IMR-90 (cell line): ENCODE measurements around the gene RFX1.

Experiments used
- CHD1 ChIP-seq: IDR thresholded peaks from 2 replicates; pipeline ENCODE4 v1.6.1; 2012; ENCODE audit warnings: low read depth, low read length, improper control_type of control experiment
- CTCF ChIP-seq: conservative IDR thresholded peaks from 2 replicates; pipeline ENCODE4 v1.5.1; 2012; ENCODE audit warnings: mild to moderate bottlenecking, low read depth, low read length, improper control_type of control experiment
- MAZ ChIP-seq: IDR thresholded peaks from 2 replicates; pipeline ENCODE4 v1.6.1; 2012; ENCODE audit warnings: low read depth, mild to moderate bottlenecking, low read length, improper control_type of control experiment, moderate library complexity, borderline replicate concordance
- MXI1 ChIP-seq: IDR thresholded peaks from 2 replicates; pipeline ENCODE4 v1.6.1; 2012; ENCODE audit warnings: low read depth, mild to moderate bottlenecking, low read length, moderate library complexity, borderline replicate concordance
- POLR2A ChIP-seq: IDR thresholded peaks from 2 replicates; pipeline ENCODE4 v1.6.1; 2012; ENCODE audit warnings: mild to moderate bottlenecking, low read depth, low read length
- SMC3 ChIP-seq: fragments of 150-350 bp; IDR thresholded peaks from 2 replicates; pipeline ENCODE4 v1.6.1; 2016; ENCODE audit warnings: low read depth, mild to moderate bottlenecking, antibody characterized with exemption, low read length, moderate library complexity

- TF ChIP-seq MAZ (no peak), POLR2A (no peak), CTCF (no peak), MXI1 (no peak), CHD1 (no peak), SMC3 (no peak)
These were observed 3.4 kb downstream of the RFX1 start for GRCh38 chr19:14002571-14003250.
